HL-60/S4 treated with phorbol 12-myristate 13-acetate at 8.2 ng/mL for 4 days and 3 days (cell line): ENCODE measurements around the gene USP32.
"Not testable (repeated sequence)": the region's sequence is repeated elsewhere in the genome, so short reads cannot be mapped to it uniquely, and the experiment has no call there.

Source experiments
- in situ Hi-C: fragments of 300-500 bp; cut with MboI; formaldehyde crosslinking; loops from 2 replicates; pipeline ENCODE4 v1.15.0; 2022; ENCODE audit warnings: low sequenced_read_pairs

The USP32 gene

GRCh38 chr17:60248618-60249289 is 143.2 kb downstream of the USP32 start:
- in situ Hi-C loops, result no loop called here

- in situ Hi-C loops, result no loop called here
These were observed 144.0 kb downstream of the USP32 start for GRCh38 chr17:60247836-60248461.

- in situ Hi-C loops, result no loop called here
These were observed 147.3 kb downstream of the USP32 start for GRCh38 chr17:60244656-60245055.

- in situ Hi-C loops, result no loop called here
These were observed 151.6 kb downstream of the USP32 start for GRCh38 chr17:60240290-60240689.

- in situ Hi-C loops, result no loop called here
These were observed 160.2 kb downstream of the USP32 start for GRCh38 chr17:60231691-60232090.

- in situ Hi-C loops, result no loop called here
These were observed 160.7 kb downstream of the USP32 start for GRCh38 chr17:60231234-60231633.

GRCh38 chr17:60230358-60230757 is 161.6 kb downstream of the USP32 start:
- in situ Hi-C loops, result no loop called here

- in situ Hi-C loops, result no loop called here
These were observed 162.6 kb downstream of the USP32 start for GRCh38 chr17:60229188-60229802.

- in situ Hi-C loops, result not testable (repeated sequence)
These were observed 164.7 kb downstream of the USP32 start for GRCh38 chr17:60227276-60227675.

- in situ Hi-C loops, result no loop called here
These were observed 167.9 kb downstream of the USP32 start for GRCh38 chr17:60224064-60224463.

- in situ Hi-C loops, result no loop called here
These were observed 168.5 kb downstream of the USP32 start for GRCh38 chr17:60223456-60223855.

GRCh38 chr17:60218774-60219173 is 173.2 kb downstream of the USP32 start:
- in situ Hi-C loops, result not testable (repeated sequence)

GRCh38 chr17:60215895-60216294 is 176.0 kb downstream of the USP32 start:
- in situ Hi-C loops, result not testable (repeated sequence)

- in situ Hi-C loops, result not testable (repeated sequence)
These were observed 180.7 kb downstream of the USP32 start for GRCh38 chr17:60211282-60211681.

GRCh38 chr17:60208302-60208701 is 183.6 kb downstream of the USP32 start:
- in situ Hi-C loops, result not testable (repeated sequence)

GRCh38 chr17:60205782-60206181 is 186.2 kb downstream of the USP32 start:
- in situ Hi-C loops, result not testable (repeated sequence)

- in situ Hi-C loops, result not testable (repeated sequence)
These were observed 193.3 kb downstream of the USP32 start for GRCh38 chr17:60198630-60199029.

GRCh38 chr17:60194141-60194540 is 197.8 kb downstream of the USP32 start:
- in situ Hi-C loops, result not testable (repeated sequence)

- in situ Hi-C loops, result no loop called here
These were observed 198.5 kb downstream of the USP32 start for GRCh38 chr17:60193482-60193881.

- in situ Hi-C loops, result not testable (repeated sequence)
These were observed 198.9 kb downstream of the USP32 start for GRCh38 chr17:60193032-60193431.

GRCh38 chr17:60190032-60190431 is 201.9 kb downstream of the USP32 start:
- in situ Hi-C loops, result not testable (repeated sequence)

GRCh38 chr17:60188759-60189158 is 203.2 kb downstream of the USP32 start:
- in situ Hi-C loops, result no loop called here
